HG03159 (cell line): ENCODE data around the gene NDUFB8.

Experiments used
- ATAC-seq: cut with Tn5 transposase; IDR thresholded peaks from one replicate; pipeline ENCODE4 v1.9.1; 2021; ENCODE audit warnings: mild to moderate bottlenecking, moderate library complexity; ENCODE audit not compliant: unreplicated experiment

The NDUFB8 gene

DNA sequence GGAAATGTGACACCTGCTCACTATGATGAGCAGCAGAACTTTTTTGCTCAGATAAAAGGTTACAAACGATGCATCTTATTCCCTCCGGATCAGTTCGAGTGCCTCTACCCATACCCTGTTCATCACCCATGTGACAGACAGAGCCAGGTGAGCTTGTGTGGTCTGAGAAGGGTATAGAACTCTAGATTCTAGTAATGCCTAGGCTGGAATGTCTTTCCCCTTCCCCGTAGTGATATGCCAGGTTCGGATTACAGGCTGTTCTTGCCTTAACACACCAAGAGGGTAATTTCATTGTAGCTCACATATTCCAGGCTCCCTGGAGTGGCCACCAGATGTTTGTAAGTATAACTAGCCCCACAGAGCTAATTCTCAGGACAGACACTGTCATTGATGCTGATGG, 15.3 kb upstream of the NDUFB8 start:
- no peak for ATAC-seq

DNA sequence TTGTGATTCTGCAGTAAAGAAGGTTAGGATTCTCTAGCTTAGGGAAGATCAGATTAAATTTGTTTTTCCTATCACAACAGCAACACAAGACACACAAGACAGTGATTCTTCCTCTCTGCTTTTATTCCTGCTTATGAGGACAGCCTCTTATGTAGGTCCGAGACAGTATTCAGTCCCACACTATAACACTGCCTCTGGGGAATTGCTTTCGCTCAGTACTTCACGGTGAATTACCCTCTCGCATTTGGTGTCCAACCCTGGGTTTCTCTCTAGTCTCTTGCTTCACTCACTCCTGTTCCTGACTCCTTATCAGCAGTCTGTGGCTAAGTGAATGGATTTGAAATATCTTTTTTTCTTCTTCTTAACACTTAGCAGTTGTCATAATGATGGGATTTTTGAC, 7.8 kb upstream of the NDUFB8 start:
- no peak for ATAC-seq

DNA sequence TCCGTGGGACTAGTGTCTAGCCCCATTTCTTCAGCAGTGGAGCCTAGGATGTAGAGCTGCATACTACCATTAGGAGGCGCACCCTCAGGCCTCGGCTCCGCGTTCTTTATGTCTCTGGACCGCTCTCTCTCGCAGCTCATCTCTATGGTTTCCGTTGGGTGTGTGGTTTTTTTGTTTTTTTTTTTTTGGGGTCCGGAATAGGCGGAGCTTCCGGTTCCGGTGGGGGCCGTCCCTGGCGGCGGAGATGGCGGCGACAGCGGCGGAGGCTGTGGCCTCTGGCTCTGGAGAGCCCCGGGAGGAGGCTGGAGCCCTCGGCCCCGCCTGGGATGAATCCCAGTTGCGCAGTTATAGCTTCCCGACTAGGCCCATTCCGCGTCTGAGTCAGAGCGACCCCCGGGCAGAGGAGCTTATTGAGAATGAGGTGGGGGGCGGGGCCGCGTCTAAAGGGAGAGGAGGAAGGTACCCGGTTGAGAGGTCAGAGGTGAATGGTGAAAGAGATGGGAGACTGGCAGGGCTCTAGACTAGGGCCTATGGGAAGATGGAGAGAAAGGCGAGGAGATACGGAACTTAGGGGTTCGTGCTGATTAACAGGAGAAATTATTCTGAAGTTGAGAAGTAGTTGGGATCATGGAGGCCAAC, 6.2 kb upstream of the NDUFB8 start, which contains the start of gene HIF1AN:
TSS of gene HIF1AN (plus strand) at position 229 of the 639 bp plus-strand sequence. CDS start at position 245, 16 bp downstream.
- ATAC-seq, result peak; percentile 95

DNA sequence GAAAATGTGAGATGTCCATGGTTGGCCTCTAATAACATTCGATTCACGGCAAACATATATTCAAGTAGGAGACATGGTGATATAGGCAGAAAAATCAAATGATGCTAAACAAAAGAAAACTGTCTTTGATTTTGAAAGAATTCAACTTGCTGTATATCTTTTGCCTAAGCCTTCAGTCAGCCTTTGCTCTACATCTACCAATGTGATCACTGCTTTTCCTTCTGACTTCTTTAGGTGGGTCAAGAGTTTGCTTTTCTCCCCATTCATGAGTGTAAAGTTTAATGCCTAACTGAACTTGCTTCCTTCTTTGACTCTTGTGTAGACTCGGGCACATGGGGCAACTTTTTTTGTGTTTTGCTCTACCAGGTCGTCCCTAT, 5.7 kb upstream of the NDUFB8 start:
- no peak for ATAC-seq

DNA sequence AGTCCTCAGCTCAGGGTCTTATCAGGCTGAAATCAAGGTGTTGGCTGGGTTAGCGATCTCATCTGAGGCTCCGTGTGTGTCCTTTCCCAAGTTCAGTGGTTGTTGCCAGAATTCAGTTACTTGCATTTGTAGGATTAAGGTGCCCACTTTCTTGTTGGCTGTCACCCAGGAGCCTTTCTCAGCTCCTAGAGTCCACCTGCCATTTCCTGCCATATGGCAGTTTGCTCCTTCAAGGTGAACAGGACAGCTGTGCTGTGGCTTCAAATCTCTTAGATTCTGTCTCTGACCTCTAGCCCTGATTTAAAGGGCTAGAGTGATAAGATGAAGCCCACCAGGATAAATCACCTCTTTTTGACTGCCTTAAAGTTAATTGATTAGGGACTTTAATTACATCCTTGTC, 5.1 kb upstream of the NDUFB8 start:
- ATAC-seq, result no peak

DNA sequence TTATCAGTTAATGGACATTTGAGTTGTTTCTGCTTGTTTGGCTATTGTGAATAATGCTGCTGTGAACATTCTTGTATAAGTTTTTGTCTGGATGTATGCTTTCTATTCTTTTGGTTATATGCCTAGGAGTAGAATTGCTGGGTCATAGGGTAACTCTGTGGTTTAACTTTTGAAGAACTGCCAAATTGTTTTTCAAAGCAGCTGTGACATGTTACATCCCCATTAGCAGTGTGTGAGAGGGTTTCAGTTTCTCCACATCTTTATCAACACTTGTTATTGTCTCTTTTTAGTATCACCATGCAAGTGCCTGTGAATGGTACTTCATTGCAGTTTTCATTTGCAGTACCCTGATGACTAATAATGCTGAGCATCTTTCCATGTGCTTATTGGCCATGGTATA, 2.1 kb upstream of the NDUFB8 start:
- no peak for ATAC-seq

DNA sequence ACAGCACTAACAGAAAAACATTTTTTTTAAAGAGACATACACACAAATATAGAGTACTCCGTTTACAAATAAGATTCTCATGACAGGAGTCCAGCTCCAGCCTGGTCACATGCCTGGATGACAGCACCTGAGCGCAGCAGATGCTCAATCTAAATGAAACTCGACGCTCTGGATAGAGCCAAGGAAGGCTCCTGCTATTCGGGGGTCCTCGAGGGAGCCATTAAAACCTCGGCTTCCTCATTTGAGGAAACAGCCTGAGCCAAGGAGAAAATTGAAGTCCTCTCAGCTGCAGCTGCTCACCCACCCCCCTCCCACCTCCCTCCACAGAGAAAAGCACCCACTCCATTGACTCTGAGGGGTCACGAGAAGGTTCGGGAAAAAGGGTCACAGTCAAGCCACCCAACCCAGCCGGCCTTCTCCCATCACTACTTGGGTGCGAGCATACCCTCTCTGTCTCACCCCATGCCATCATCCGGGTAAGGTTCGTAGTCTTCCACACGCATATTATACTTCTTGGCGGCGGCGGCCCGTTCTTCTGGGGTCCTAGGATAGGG, 673 bp downstream of the NDUFB8 start:
- ATAC-seq, result no peak

DNA sequence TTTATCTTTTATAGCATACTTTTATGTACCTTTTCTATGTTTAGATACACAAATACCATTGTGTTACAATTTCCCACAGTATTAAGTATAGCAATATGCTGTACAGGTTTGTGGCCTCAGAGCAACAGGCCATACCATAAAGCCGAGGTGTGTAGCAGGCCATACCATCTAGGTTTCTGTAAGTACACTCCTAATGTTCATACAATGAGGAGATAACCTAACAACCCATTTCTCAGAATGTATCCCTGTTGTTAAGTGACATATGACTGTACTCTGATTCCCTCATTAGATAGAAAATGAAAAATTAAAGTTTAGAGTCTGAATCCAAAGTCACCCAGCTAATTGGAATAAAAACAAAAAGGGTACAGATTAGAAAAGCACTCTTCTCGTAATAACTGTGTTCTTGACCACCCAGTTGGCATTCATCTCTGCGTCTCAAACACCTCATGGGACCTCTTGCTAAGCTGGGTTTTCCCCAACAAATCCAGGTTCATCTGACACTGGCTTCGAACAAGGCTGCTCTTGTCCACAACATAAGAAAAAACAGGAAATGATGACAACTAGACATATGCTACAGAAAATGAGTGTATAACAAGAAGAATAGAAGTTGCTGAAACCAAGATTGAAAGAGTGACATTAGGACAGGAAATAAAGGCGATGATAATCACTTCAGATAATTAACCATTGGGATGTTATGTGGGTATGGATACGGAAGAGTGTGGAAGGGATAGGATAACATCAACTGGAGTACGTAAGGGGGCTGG, 1.4 kb downstream of the NDUFB8 start:
- ATAC-seq, result no peak

DNA sequence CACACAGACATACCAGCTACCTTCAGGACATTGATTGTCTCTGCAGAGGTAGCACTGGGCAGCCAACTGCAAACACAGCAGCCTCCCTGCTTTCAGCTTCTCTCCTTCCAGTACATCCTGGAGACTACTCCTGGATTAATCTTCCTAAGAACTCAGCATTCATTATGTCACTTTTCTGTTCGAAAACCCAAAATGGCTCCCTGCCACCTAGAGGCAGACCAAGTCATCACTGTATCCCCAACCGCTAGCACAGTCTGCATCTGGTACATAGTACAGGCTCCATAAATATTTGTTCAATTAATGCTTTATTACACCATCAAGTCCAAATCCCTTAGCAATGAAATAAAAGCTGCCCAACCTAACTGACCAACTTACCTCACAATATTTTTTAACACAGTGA, 5.0 kb downstream of the NDUFB8 start:
- ATAC-seq, result no peak

DNA sequence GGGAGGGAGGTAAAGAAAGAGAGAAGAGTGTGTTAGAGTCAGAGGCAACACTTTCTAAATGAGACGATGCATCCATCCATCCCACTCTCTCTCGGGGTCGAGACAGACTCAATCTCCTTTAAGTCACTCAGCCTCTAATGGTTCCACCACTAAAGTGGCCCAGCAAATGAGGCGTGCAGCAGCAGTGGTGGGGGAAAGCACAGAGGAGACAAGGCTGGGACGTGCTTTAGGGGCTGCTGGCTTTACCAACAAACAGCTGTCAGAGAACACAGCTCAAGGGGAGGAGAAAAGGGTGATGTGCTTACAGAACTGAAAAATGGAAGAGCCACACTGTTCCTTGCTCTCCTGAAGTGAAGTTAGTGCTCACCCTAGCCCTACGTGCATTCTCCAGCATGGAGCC, 5.5 kb downstream of the NDUFB8 start:
- no peak for ATAC-seq

DNA sequence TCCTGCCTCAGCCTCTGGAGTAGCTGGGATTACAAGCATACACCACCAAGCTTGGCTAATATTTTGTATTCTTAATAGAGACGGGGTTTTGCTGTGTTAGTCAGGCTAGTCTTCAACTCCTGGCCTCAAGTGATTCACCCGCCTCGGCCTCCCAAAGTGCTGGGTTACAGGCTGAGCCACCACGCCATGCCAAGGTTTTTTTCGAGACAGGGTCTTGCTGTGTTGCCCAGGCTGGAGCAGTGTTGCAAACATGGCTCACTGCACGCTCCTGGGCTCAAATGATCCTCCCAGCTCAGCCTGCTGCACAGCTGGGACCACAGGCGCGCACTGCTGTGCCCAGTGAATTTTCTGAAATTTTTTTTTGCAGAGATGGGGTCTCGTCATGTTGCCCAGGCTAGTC, 6.7 kb downstream of the NDUFB8 start:
- no peak for ATAC-seq

DNA sequence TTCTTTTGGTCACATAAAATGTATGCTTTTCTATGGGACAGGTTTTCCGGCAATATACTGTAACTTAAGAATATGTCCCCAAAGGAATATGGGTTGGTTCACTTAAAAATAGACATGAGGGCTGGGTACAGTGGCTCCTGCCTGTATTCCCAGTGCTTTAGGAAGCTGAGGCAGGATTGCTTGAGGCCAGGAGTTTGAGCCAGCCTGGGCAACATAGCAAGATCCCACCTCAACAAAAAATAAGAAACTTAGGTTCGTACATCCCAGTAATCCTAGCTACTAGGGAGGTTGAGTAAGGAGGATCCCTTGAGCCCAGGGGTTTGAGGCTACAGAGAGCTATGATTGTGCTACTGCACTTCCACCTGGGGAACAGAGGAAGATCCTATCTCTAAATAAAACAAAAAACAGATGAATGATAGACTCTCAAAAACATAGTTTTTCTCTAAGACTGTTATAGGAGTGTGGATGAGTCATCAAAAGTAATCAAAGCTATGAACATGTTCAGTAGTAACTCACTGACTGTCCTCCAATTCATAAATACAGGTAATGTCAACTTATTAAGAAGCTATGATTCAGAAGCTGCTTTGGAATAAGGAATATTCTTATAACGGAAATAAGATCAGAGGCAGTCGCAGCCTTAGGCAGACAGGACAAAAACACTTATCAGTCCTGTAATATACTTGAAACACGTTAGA, 7.4 kb downstream of the NDUFB8 start:
- no peak for ATAC-seq

DNA sequence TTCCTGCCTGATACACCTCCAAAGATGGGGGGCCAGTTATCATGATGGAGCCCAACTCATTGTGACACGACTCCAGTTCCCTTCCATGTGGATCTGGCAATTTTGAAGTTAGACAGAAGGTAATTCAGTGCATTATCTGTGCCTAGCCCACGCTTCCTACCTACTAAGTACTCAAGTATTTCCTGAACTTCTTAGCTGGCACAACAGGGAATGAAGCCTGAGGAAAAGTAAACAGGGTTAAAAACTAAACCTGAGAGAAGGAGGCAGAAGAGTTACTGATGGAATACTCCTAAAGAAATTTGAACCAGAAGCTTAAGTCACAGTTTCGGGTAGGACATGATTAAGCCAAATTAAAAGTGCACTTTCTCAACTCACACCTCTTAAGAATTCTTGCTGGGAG, 8.9 kb downstream of the NDUFB8 start:
- ATAC-seq, result no peak

DNA sequence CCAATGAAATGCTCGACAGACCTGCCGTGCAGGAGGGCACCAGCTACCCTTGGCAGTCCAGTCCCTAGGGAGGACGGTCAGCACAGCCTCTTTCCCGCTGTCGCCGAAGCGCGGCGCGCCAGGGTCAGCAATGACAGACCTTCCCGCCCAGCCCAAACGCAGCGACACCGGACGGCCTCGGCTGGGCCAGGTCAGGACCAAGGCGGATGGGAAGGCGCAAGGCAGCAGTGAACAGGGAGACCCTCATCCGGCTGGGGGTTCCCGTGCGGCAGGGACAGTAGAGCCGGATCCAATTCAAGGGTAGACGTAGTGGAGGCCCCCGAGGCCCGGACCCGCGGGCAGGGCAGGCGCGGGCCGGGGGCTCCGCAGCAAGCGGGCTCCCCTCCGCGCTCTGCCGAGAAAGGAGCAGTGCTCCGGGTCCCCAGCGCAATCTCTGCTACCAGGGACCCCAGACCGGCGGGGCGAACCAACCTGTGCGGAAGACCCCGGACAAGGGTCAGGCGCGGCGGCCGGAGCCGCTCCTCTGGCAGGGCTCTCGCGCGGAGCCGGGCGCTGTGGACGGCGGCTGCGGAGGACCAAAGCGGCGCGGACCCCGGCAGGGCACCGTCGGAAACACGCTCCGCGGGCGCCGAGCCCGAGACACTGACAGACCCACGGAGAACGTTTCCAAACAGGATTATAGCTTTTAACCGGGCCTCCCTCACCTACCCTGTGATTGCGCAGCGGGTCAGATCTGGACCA, 10.2 kb downstream of the NDUFB8 start, which contains the start of gene SEC31B:
TSS of gene SEC31B (minus strand) at position 551 of the 741 bp plus-strand sequence. CDS start 2,909 bp downstream, outside the sequence.
- ATAC-seq, result no peak

DNA sequence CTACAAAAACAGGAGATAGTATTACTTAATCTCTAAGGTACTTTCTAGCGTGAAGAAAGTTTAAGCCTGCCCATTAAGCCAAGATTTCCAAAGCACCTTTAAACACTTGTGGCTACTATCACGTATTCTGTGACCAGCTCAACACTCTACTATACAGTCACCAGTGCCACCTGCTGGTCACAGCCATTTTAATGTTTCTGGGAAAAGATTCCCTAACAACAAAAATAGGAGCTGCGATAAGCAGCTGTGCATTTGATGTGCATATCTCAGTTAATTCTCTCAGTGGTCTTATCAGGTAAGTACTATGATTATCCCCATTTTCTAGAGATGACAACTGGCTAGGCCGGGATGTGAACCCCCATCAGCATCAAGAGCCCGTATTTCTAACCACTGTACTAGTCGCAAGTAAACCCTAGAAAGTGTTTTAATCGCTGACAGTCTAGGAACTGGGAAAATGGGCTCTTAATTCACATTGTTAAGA, 10.9 kb downstream of the NDUFB8 start:
- no peak for ATAC-seq

DNA sequence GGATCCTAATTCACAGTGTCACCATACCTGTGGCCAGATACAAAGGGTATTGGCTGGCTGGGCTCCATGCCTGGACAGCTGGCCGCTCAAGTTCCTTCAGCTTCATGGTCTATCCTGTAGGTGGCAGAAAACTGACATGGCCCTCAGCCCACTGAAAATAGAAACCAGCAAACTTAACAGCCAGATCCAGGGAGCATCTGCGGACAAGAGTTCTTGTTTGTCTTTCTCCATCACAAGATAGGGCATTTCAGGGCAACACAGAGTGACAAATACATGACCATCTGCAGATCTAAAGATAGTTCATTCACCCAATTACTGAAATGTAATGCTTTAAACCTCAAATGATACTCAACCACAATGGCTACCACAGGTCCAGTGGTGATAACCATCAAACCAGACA, 12.8 kb downstream of the NDUFB8 start:
- no peak for ATAC-seq

DNA sequence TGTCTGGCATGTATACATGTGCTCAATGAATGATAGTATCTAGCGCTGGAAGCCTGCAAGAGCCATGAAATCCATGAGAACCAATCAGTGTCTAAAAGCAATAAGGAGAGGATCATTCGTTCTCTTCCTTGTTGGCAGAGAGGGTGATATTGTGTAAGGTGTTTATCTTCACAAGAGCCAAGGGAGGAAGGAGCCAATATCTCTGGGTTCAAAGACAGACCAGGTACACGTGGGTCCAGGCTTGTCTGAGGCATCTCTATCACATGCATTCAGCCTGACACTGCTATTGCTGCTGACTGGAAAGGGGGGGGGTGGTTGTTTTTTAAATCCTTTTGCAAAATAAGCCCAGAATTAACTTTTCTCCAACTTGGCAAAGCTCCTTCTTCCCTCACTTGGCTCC, 14.1 kb downstream of the NDUFB8 start:
- ATAC-seq, result no peak

DNA sequence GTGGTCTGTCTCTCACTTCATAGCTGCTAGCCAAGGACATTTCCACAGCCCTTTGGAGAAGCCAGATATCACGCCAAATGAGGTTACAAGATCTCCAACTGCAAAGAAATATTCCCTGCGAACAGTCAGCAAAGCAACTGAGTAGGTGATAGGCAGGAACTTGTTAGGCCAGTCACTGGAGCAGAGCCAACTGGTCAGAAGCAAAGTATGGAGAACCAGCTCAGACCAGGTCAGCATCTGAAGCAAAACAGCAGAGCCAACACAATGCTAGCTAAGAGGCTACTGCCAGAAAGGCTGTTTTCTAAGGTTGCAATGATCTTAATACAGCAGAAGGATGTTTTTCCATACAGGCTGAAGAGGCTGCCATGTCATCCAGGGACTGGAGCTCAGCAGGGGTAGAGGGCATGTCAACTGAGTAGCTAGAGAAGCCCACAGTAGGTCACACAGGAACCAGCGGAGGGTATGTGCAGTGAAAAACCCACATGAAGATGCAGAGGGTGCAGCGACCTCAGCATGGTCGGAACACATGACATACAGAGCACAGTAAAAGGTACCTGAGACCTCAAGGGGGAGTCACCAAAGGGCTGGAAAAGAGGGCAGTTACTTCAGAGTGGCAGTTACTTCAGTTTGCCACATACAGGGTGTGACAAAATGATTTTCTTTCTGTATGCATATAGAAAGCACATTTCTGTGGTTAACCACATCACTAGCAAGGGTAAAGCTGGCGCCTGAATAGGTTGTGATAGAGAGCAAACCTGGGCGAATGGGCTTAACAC, 18.9 kb downstream of the NDUFB8 start:
- no peak for ATAC-seq

DNA sequence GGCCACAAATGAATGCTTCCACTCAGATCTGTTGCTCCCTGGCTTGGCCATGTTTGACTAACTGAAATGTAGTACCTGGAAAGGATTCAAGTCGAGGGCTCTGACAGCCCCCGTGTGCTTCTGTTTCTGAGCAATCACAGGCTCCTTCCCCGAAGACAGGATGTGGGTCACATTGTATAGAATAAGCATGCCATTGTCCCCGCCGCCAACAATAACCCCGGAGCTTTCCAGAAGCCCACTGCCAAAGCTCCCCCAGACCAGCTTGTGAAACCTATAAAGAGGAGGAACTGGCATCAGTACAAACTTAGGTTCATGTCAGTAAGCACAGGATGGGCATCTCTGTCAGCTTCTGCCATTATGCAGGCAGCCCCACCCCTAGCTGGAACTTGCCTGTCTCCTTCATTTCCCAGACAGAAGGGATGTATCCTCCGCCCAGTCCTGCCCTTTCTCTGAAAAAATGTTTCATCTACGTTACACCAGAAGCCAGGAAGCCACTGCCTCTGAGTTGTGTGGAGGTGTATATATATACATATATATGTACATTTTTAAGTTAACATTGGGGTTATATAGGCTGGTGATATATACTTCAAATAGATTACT, 20.3 kb downstream of the NDUFB8 start:
- no peak for ATAC-seq
